ENCODE measurements around the gene SLC38A2. TPM values are rescaled to one million over a fixed set of nuclear protein-coding genes. Genes with fewer than 3 reads are reported as not detected.
A peak's percentile ranks its signal among the peaks of the same experiment; 100 is the strongest.

The SLC38A2 gene
- total RNA-seq, 1 donor from 2014 or later, result 247 TPM

GRCh38 chr12:46363582-46364299, 8.8 kb downstream of the SLC38A2 start:
- H3K4me1 Mint-ChIP-seq, result peaks cover 68% of the 10 kb centered on the region
- no peak for TF ChIP-seq CTCF (IDR thresholded peaks at IDR 0.05)
- POLR2A ChIA-PET, result interaction anchor here (0.6 to 2.2 kb wide), 4 partner anchors 8 to 256 kb away, joined by 3 to 6 read pairs (median 4); no protein-coding TSS in a partner anchor
- CTCF ChIA-PET, result no interaction called here
- no peak overlapping the region for H3K4me3 Mint-ChIP-seq
- intact Hi-C loops (cut with micrococcal nuclease), result loop anchor here (5.0 kb wide), 1 partner anchor 236 kb away; no protein-coding TSS in a partner anchor
- H3K9me3 Mint-ChIP-seq, result no peaks in the 10 kb centered on the region
- H3K27me3 Mint-ChIP-seq, result no peaks in the 10 kb centered on the region
- DNase-seq (no peak), ATAC-seq (ENCODE audit: low read depth) (no peak)
- H3K36me3 Mint-ChIP-seq (ENCODE audit: low read depth), result peaks cover 89% of the 10 kb centered on the region
- H3K27ac Mint-ChIP-seq, result peak overlapping the region; percentile 35

GRCh38 chr12:46362895-46363581, 9.5 kb downstream of the SLC38A2 start:
- intact Hi-C loops (cut with micrococcal nuclease), result loop anchor here (5.0 kb wide), 1 partner anchor 236 kb away; no protein-coding TSS in a partner anchor
- TF ChIP-seq CTCF (IDR thresholded peaks at IDR 0.05), result no peak
- Mint-ChIP-seq H3K9me3 (no peaks in the 10 kb centered on the region), H3K27me3 (no peaks in the 10 kb centered on the region), H3K4me1 (peaks cover 61% of the 10 kb centered on the region), H3K4me3 (peak overlapping the region; percentile 25), H3K27ac (peak overlapping the region; percentile 59), H3K36me3 (ENCODE audit: low read depth) (peaks cover 89% of the 10 kb centered on the region)
- POLR2A ChIA-PET, result interaction anchor here (0.6 to 2.2 kb wide), 3 partner anchors 9 to 255 kb away, joined by 3 to 6 read pairs (median 4); no protein-coding TSS in a partner anchor
- no peak for ATAC-seq (ENCODE audit: low read depth)
- CTCF ChIA-PET, result interaction anchor here (1.2 kb wide), 1 partner anchor 298 kb away, joined by 3 read pairs; no protein-coding TSS in a partner anchor
- DNase-seq, result no peak

- CTCF ChIA-PET, result interaction anchor here (1.2 kb wide), 1 partner anchor 300 kb away, joined by 3 read pairs; no protein-coding TSS in a partner anchor
- ATAC-seq (ENCODE audit: low read depth), result no peak
- Mint-ChIP-seq H3K9me3 (no peaks in the 10 kb centered on the region), H3K27me3 (no peaks in the 10 kb centered on the region), H3K4me3 (no peak overlapping the region), H3K4me1 (peaks cover 54% of the 10 kb centered on the region), H3K36me3 (ENCODE audit: low read depth) (peaks cover 81% of the 10 kb centered on the region), H3K27ac (peak overlapping the region; percentile 62)
- POLR2A ChIA-PET, result interaction anchor here (1.0 to 2.2 kb wide), 4 partner anchors 9 to 237 kb away, joined by 3 to 6 read pairs (median 5); no protein-coding TSS in a partner anchor
- no peak for DNase-seq
- no peak for TF ChIP-seq CTCF (IDR thresholded peaks at IDR 0.05)
- intact Hi-C loops (cut with micrococcal nuclease), result loop anchor here (1.0 to 5.0 kb wide), 3 partner anchors 10 to 234 kb away; no protein-coding TSS in a partner anchor
Measured at GRCh38 chr12:46361667-46362034, 10.9 kb downstream of the SLC38A2 start.

GRCh38 chr12:46360908-46361666, 11.5 kb downstream of the SLC38A2 start:
- intact Hi-C loops (cut with micrococcal nuclease), result loop anchor here (1.0 to 5.0 kb wide), 3 partner anchors 10 to 234 kb away; no protein-coding TSS in a partner anchor
- Mint-ChIP-seq H3K4me1 (peaks cover 54% of the 10 kb centered on the region), H3K4me3 (no peak overlapping the region), H3K36me3 (ENCODE audit: low read depth) (peaks cover 77% of the 10 kb centered on the region), H3K9me3 (no peaks in the 10 kb centered on the region), H3K27ac (peak overlapping the region; percentile 83), H3K27me3 (no peaks in the 10 kb centered on the region)
- DNase-seq (no peak), ATAC-seq (ENCODE audit: low read depth) (peak; percentile 74)
- CTCF ChIA-PET, result no interaction called here
- POLR2A ChIA-PET, result interaction anchor here (1.1 to 2.2 kb wide), 3 partner anchors 10 to 236 kb away, joined by 3 to 6 read pairs (median 5); no protein-coding TSS in a partner anchor
- no peak for TF ChIP-seq CTCF (IDR thresholded peaks at IDR 0.05)

Data from activated B cell treated with CpG ODN at 0.5 μM for 24 hours (primary cell).